Heart left ventricle (tissue), 13 donors: ENCODE measurements around the gene MRAP.

Experiments
- CTCF ChIP-seq, 12 donors: fragments of 200-600 bp; sonication (generic) in 4 of 12; IDR thresholded peaks; one replicate each; pipeline versions ENCODE4 v1.5.0 to v1.8.0; 2018 to 2022; ENCODE audit warnings: antibody characterized with exemption in 12 of 12, mild to moderate bottlenecking in 5 of 12
- POLR2A ChIP-seq, 2 donors: fragments of 450-650 bp; IDR thresholded peaks; one replicate each; pipeline ENCODE4 v1.6.1; 2017; ENCODE audit warnings: antibody characterized with exemption in 2 of 2, mild to moderate bottlenecking in 2 of 2, moderate library complexity in 2 of 2
- donor health status: ischemic (EF 13 %, LVEDD 7.1; RV severe dilation, severe dysfunction).
- donor health status: DM: no; HTN: yes; CAD: no.
- donor health status: DM: no; HTN: no; CAD: no.
- donor health status: ischemic (EF 25% LVEDD 6.9; RV normal size, moderate dysfunction).
- donor health status: ischemic (EF 25% LVEDD 5.7; RV mildly dilated, moderate dysfunction).
- donor health status: ischemic (EF 35%, LVEDD 5.7; RV mildly dilated, moderate dysfunction).
- donor health status: nonischemic (EF 11% LVEDD 7.7; RV severe dilation, severe dysfunction).
- donor health status: DM: yes; HTN: yes; CAD: no.
- donor health status: PGD.
- donor health status: ischemic (EF 29% LVEDD 5.4; RV normal size, mild dysfunction).
- donor health status: nonischemic (EF 23%, LVEDD 6.1; RV moderate dilation, normal function).

- TF ChIP-seq CTCF (IDR thresholded peaks at IDR 0.05) (no peak), POLR2A (IDR thresholded peaks at IDR 0.05) (no peak)
Measured at GRCh38 chr21:32301596-32301995, 2.9 kb downstream of the MRAP start.
